Cardiac muscle cell (in vitro differentiated cells and primary cell): ENCODE results near the gene GYS2. TPM values are rescaled to one million over a fixed set of nuclear protein-coding genes. Genes with fewer than 3 reads are reported as not detected.

ENCODE experiments used
- DNase-seq, 2 donors: peaks; one replicate each; pipeline versions ENCODE4 v3.0.0 to v3.0.0-alpha.2; 2010 to 2017; ENCODE audit warnings: low read depth in 1 of 2, low spot score in 1 of 2
- H3K27ac ChIP-seq: fragments of 200-600 bp; sonication (generic); 2 replicates; pipeline ENCODE4 v1.5.1; 2016
- H3K27me3 ChIP-seq: fragments of 200-600 bp; sonication (generic); 2 replicates; pipeline ENCODE4 v1.6.0; 2016; ENCODE audit warnings: control low read depth
- H3K36me3 ChIP-seq: fragments of 200-600 bp; sonication (generic); 2 replicates; pipeline ENCODE4 v1.5.1; 2016; ENCODE audit warnings: control low read depth
- H3K4me1 ChIP-seq: fragments of 200-600 bp; sonication (generic); 2 replicates; pipeline ENCODE4 v1.8.1; 2017; ENCODE audit warnings: low read depth, mild to moderate bottlenecking, mixed run types
- H3K4me3 ChIP-seq: fragments of 200-600 bp; sonication (generic); 2 replicates; pipeline ENCODE4 v1.5.1; 2016; ENCODE audit warnings: mild to moderate bottlenecking
- H3K9me3 ChIP-seq: fragments of 200-600 bp; sonication (generic); 2 replicates; pipeline ENCODE4 v1.5.1; 2017; ENCODE audit warnings: low read depth, mild to moderate bottlenecking, control low read depth
- polyA plus RNA-seq: library from polyadenylated mRNA; unstranded; fragments of >200 nt; fragmentation: Nextera tagmentation; extraction: Ambion mirVana; gene quantifications from 2 replicates; pipeline ENCODE4 v1.2.1, GENCODE V29; 2016
- total RNA-seq: library from RNA; depleted of rRNA; stranded (reverse); fragments of >200 nt; gene quantifications from 2 replicates; pipeline ENCODE4 v1.2.3, GENCODE V29; 2016
- TF ChIP-seq, protein P1 (sequence below): IDR thresholded peaks from 2 replicates; pipeline ENCODE4 v1.5.1; 2012; ENCODE audit warnings: low read depth, mild to moderate bottlenecking, low read length

GYS2 gene
- total and polyA plus RNA-seq, 2 experiments from 2014 or later, result not detected

GRCh38 chr12:21583587-21583986 is 21.1 kb downstream of the GYS2 start:
- Histone ChIP-seq H3K4me3 (no peak overlapping the region), H3K27ac (no peak overlapping the region), H3K36me3 (no peaks in the 10 kb centered on the region), H3K9me3 (no peaks in the 10 kb centered on the region), H3K27me3 (no peaks in the 10 kb centered on the region), H3K4me1 (no peaks in the 10 kb centered on the region)
- DNase-seq, result no peak
- TF ChIP-seq, protein P1, sequence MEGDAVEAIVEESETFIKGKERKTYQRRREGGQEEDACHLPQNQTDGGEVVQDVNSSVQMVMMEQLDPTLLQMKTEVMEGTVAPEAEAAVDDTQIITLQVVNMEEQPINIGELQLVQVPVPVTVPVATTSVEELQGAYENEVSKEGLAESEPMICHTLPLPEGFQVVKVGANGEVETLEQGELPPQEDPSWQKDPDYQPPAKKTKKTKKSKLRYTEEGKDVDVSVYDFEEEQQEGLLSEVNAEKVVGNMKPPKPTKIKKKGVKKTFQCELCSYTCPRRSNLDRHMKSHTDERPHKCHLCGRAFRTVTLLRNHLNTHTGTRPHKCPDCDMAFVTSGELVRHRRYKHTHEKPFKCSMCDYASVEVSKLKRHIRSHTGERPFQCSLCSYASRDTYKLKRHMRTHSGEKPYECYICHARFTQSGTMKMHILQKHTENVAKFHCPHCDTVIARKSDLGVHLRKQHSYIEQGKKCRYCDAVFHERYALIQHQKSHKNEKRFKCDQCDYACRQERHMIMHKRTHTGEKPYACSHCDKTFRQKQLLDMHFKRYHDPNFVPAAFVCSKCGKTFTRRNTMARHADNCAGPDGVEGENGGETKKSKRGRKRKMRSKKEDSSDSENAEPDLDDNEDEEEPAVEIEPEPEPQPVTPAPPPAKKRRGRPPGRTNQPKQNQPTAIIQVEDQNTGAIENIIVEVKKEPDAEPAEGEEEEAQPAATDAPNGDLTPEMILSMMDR, result no peak

GRCh38 chr12:21580748-21581516 is 23.7 kb downstream of the GYS2 start:
- Histone ChIP-seq H3K4me1 (no peaks in the 10 kb centered on the region), H3K27ac (no peak overlapping the region), H3K36me3 (no peaks in the 10 kb centered on the region), H3K27me3 (no peaks in the 10 kb centered on the region), H3K4me3 (no peak overlapping the region), H3K9me3 (no peaks in the 10 kb centered on the region)
- TF ChIP-seq, protein P1, result no peak
- DNase-seq, result no peak

DNA sequence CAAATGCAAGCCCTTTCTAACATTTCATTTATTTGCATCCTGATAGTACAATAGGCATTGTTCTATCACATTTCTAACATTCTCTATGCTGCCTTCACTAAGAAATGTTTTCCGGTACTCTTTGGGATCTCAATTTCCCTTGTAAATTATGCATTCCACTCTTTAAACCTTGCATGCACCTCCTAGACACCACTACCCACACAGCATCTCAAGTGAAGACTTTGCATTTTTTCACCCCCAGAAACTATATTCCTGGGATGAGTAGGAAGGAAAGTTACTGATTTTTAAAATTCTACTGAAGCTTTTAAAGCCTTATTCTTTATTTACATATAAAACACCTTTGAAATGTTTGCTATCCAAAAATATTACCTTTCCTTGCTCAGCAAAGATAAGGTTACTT is 27.1 kb downstream of the GYS2 start:
- no peak for DNase-seq
- Histone ChIP-seq H3K4me1 (no peaks in the 10 kb centered on the region), H3K36me3 (no peaks in the 10 kb centered on the region), H3K9me3 (no peaks in the 10 kb centered on the region), H3K27me3 (no peaks in the 10 kb centered on the region), H3K27ac (no peak overlapping the region), H3K4me3 (no peak overlapping the region)
- TF ChIP-seq, protein P1, result no peak

- no peak for DNase-seq
- Histone ChIP-seq H3K27ac (no peak overlapping the region), H3K4me1 (no peaks in the 10 kb centered on the region), H3K27me3 (no peaks in the 10 kb centered on the region), H3K36me3 (no peaks in the 10 kb centered on the region), H3K4me3 (no peak overlapping the region), H3K9me3 (no peaks in the 10 kb centered on the region)
- TF ChIP-seq, protein P1, result no peak
Observed at GRCh38 chr12:21576431-21576830, 28.2 kb downstream of the GYS2 start.

- Histone ChIP-seq H3K36me3 (no peaks in the 10 kb centered on the region), H3K27ac (no peak overlapping the region), H3K27me3 (no peaks in the 10 kb centered on the region), H3K4me3 (no peak overlapping the region), H3K9me3 (no peaks in the 10 kb centered on the region), H3K4me1 (no peaks in the 10 kb centered on the region)
- no peak for DNase-seq
- TF ChIP-seq, protein P1, result no peak
Observed at GRCh38 chr12:21573733-21574358, 30.8 kb downstream of the GYS2 start.
